Fibroblast of lung (primary cell): ENCODE results near the gene DEPDC5.

Source experiments
- EZH2 ChIP-seq: IDR thresholded peaks from 2 replicates; pipeline ENCODE4 v1.5.1; 2012; ENCODE audit warnings: low read length, control low read depth, mild to moderate bottlenecking; ENCODE audit errors: missing control alignments
- TF ChIP-seq, protein P1 (sequence below), 2 donors: IDR thresholded peaks in 1 of 2; conservative IDR thresholded peaks in 1 of 2; 1 replicate in 1 of 2; 2 replicates in 1 of 2; pipeline ENCODE4 v1.5.1; 2011 to 2012; ENCODE audit warnings: low read length in 2 of 2, control low read depth in 1 of 2, inconsistent platforms in 1 of 2, low read depth in 1 of 2, mild to moderate bottlenecking in 1 of 2

DNA sequence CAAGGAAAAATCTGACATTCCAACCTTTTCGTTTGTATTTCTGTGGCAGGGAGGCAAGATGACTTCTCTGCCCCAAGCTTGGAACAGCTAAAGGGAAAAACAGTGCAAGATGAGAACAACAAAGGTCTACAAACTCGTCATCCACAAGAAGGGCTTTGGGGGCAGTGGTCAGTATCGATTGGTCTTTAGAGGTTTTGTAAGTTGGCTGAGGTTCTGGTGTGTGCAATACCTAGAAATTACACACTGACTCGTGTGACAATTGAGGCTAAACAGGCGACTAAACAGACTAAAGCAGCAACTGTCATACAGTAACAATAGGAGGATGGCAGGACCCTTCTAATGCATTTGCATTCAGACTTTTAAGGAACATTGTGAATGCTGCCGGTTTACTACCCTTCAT, 994 bp downstream of the DEPDC5 start:
- TF ChIP-seq, protein P1, sequence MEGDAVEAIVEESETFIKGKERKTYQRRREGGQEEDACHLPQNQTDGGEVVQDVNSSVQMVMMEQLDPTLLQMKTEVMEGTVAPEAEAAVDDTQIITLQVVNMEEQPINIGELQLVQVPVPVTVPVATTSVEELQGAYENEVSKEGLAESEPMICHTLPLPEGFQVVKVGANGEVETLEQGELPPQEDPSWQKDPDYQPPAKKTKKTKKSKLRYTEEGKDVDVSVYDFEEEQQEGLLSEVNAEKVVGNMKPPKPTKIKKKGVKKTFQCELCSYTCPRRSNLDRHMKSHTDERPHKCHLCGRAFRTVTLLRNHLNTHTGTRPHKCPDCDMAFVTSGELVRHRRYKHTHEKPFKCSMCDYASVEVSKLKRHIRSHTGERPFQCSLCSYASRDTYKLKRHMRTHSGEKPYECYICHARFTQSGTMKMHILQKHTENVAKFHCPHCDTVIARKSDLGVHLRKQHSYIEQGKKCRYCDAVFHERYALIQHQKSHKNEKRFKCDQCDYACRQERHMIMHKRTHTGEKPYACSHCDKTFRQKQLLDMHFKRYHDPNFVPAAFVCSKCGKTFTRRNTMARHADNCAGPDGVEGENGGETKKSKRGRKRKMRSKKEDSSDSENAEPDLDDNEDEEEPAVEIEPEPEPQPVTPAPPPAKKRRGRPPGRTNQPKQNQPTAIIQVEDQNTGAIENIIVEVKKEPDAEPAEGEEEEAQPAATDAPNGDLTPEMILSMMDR (conservative IDR thresholded peaks at IDR 0.05 in 1 of 2, IDR thresholded peaks at IDR 0.05 in 1 of 2; ENCODE audit: low read depth in 1 of 2, low read length in 2 of 2), result no peak
- no peak for TF ChIP-seq EZH2
